LNCaP clone FGC (cell line): ENCODE measurements around the gene PADI3.

Experiments used
- DNase-seq: peaks from one replicate; pipeline ENCODE4 v3.0.0-alpha.2; 2011; ENCODE audit warnings: low read depth
- H3K4me3 ChIP-seq: 2 replicates; pipeline ENCODE4 v1.5.1; 2011; ENCODE audit warnings: mild to moderate bottlenecking, low read depth, low read length, control low read depth
- TF ChIP-seq, protein P1 (sequence below): IDR thresholded peaks from 2 replicates; pipeline ENCODE4 v1.5.1; 2012; ENCODE audit warnings: mild to moderate bottlenecking; ENCODE audit not compliant: control insufficient read depth, insufficient read depth; ENCODE audit errors: extremely low read depth

The PADI3 gene

DNA sequence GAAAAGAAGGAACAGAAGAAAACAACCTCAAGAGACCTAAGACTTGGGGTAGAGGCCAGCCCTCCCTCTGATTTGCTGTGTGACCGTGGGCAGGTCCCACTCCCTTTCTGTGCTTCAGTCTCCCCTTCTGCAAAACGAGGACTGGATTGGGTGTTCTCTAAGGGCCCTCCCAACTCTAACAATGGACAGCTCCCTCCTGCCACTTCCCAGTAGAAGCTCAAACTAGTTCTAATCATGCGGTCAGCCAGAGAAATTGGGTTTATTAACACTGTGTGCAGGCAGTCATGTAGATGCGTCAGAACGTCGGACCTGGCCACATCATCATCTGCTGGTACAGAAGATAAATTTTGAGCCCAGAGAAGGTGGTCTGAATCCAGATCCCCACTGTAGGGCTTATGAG lies 57.5 kb downstream of the PADI3 start:
- no peak for DNase-seq
- no peak overlapping the region for H3K4me3 ChIP-seq
- TF ChIP-seq, protein P1, sequence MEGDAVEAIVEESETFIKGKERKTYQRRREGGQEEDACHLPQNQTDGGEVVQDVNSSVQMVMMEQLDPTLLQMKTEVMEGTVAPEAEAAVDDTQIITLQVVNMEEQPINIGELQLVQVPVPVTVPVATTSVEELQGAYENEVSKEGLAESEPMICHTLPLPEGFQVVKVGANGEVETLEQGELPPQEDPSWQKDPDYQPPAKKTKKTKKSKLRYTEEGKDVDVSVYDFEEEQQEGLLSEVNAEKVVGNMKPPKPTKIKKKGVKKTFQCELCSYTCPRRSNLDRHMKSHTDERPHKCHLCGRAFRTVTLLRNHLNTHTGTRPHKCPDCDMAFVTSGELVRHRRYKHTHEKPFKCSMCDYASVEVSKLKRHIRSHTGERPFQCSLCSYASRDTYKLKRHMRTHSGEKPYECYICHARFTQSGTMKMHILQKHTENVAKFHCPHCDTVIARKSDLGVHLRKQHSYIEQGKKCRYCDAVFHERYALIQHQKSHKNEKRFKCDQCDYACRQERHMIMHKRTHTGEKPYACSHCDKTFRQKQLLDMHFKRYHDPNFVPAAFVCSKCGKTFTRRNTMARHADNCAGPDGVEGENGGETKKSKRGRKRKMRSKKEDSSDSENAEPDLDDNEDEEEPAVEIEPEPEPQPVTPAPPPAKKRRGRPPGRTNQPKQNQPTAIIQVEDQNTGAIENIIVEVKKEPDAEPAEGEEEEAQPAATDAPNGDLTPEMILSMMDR = no peak

DNA sequence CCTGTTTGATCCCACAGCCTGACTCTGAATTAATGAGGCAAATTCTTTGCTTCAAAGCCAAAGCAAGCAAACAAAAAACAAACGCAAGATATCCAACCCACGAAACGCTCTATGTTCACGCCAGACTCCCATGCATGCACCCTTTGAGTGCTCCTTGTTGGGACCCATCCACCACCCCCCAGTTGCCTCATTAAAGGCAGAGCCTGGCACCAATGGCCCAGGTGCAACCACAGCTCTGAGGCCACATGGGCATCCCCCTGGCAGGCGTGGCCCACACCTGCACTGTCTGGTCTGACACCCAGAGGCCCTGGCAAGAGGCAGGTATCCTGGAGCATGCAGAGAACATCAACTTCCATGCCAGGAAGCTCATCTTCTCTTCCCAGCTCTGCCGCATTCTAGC lies 58.0 kb downstream of the PADI3 start:
- TF ChIP-seq, protein P1 = no peak
- H3K4me3 ChIP-seq = no peak overlapping the region
- DNase-seq = no peak

DNA sequence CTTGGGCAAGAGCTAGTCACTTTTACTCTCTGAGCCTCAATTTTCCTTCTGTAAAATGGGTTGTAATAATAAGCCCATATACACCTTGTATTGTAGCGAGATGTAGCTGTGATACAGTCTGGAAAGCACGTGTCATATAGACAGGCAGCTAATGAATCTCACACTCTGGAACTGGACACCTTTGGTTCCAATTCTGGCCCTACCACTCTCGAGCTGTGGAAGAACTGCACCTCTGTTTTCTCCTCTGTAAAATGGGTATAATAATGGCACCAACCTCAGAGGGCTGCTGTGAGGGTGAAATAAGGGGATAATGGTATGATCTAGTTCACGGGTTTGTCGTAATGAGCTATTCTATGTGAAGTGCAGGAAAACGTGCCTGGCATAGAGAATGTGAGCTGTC lies 58.4 kb downstream of the PADI3 start:
- H3K4me3 ChIP-seq = no peak overlapping the region
- DNase-seq = no peak
- TF ChIP-seq, protein P1 = no peak

DNA sequence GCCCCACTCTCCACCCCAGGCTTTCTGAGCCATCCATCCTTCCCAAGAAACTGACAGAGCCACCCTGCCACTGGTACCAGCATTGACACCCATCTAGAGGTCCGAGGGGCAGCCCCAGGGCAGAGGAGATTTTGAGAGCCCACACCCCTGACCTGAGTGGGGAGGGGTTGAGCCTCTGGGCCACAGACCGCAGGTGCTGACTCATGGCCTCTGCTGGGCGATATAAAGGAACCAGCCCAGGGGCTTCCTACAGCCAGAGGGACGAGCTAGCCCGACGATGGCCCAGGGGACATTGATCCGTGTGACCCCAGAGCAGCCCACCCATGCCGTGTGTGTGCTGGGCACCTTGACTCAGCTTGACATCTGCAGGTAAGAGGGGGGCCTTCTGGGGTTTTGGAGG lies 59.0 kb downstream of the PADI3 start, which contains the start of gene PADI4:
TSS of gene PADI4 (plus strand) at position 252 of the 400 bp plus-strand sequence. CDS start at position 278, 26 bp downstream.
- TF ChIP-seq, protein P1 = no peak
- DNase-seq = no peak
- H3K4me3 ChIP-seq = no peak within 1 kb of the TSS

DNA sequence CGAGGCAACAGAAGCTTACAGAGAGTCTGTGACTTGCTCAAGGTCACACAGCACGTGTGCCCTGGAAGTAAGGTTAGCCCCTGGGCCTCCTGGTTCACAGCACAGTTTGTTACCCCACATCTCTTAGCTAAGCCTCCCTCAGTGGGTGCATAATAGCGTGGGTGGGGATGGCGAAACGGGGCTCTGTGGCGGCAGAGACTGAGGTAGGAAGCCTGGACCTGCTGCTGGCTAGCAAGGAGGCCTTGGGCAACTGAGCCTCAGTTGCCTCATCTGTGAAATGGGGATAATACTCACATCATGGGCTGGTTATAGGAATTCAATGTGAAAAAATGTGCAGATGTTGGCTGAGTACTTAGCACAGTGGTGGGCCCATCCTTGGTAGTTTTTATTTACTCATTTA lies 59.7 kb downstream of the PADI3 start:
- no peak overlapping the region for H3K4me3 ChIP-seq
- DNase-seq = no peak
- TF ChIP-seq, protein P1 = no peak

DNA sequence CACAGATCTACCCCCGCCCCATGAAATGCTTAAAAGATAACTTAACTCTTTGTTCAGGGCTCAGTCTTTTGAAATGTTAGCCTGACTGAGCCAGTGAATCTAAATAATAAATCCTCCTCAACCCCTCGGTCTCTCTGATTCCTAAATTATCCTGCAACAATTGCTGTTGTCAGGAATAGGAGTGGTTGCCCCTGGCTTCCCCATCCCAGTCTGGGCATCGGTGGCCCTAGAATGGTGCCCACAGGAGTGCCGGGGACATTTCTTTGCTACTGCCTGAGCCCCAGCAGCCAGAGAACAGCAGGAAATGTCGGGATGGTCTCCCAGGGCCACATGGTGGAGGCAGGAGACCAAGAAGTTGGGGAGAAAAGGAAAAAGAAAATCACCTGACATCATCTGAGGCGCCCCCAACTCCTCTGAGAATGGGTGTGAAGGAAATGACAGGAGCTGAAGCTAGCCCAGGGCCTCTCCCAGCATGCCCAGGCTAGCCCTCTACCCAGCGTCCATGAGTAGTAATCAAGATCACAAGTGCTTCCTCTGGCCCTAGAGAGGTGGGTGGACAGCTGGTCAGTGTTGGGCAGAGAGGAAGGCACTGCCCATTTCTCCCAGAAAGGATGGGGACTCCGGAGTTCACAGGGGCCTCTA lies 60.6 kb downstream of the PADI3 start:
- DNase-seq = no peak
- H3K4me3 ChIP-seq = no peak overlapping the region
- TF ChIP-seq, protein P1 = no peak

DNA sequence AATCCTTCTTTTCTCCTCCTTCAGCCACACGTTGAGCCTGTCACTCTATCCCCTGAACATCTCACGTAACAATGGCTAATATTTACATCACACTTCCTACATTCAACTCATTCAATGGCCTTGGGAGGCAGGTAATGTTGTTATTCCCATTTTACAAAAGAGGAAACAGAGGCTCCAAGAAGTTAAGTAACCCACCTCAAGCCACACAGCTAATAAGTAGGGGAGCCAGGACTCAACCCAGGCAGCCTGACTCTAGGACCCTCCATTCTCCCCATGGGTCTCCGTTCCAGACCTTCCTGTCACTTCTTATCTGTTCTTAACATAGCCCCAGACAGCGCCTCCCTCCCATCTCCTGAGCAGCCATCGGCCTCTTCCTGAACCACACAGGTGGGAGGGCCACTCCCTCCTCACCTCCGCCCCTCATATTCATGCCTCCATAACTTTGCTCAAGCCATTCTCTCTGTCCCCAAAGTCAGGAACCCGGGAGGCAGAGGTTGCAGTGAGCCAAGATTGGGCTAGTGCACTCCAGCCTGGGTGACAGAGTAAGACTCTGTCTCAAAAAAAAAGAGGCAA lies 61.3 kb downstream of the PADI3 start:
- H3K4me3 ChIP-seq = no peak overlapping the region
- DNase-seq = no peak
- TF ChIP-seq, protein P1 = no peak
